HCT116 (cell line): ENCODE measurements around the gene IL26. TPM values are rescaled to one million over a fixed set of nuclear protein-coding genes. Genes with fewer than 3 reads are reported as not detected.

Experiments
- ATAC-seq: fragments of 200-7000 bp; cut with Tn5 transposase; 2 replicates; pipeline ENCODE4 v1.9.1; 2020; ENCODE audit warnings: mild to moderate bottlenecking, moderate library complexity
- BruUV-seq: library from RNA; stranded (reverse); fragments of 400-500 nt; replicated peaks from 2 replicates; lab custom pipeline; 2021; lab: Mats Ljungman, UMichigan
- CTCF ChIA-PET: fragments of 300-600 bp; sonication (Branson Sonifier 250); formaldehyde crosslinking; loops from one replicate; lab custom pipeline; 2021; ENCODE audit warnings: antibody characterized with exemption; lab: Charles Lee
- POLR2A ChIA-PET: fragments of 300-600, 350-600 bp; sonication (Branson Sonifier 250); formaldehyde crosslinking; loops from one replicate; lab custom pipeline; 2021; ENCODE audit warnings: antibody characterized with exemption; lab: Charles Lee
- RAD21 ChIA-PET, 2 experiments: fragments of 300-600 bp; sonication (Branson Sonifier 250); formaldehyde crosslinking; loops; one replicate each; lab custom pipeline; 2023; ENCODE audit warnings: low total read pairs in 2 of 2; ENCODE audit not compliant: uncharacterized antibody in 2 of 2, unreplicated experiment in 2 of 2, low non-redundant PET in 1 of 2; lab: Charles Lee
- DNase-seq: peaks from one replicate; pipeline ENCODE4 v3.0.0-alpha.2; 2010; ENCODE audit warnings: low read depth, low spot score
- H2AFZ ChIP-seq: fragments of 200-600 bp; shearing (Covaris generic), sonication (generic); 2 replicates; pipeline ENCODE4 v1.6.1; 2017; ENCODE audit warnings: low read depth, mixed run types, mixed read lengths, antibody characterized with exemption, low read length; ENCODE audit not compliant: poor library complexity, severe bottlenecking
- H3K27ac ChIP-seq: 2 replicates; pipeline ENCODE4 v1.5.1; 2012; ENCODE audit warnings: low read depth, low read length
- H3K27me3 ChIP-seq: fragments of 200-600 bp; sonication (generic); 2 replicates; pipeline ENCODE4 v1.6.1; 2016; ENCODE audit warnings: mixed run types, low read length, mixed read lengths; ENCODE audit not compliant: insufficient read depth
- H3K36me3 ChIP-seq, 2 experiments: fragments of 200-500 bp in 1 of 2; fragments of 200-600 bp in 1 of 2; sonication (Bioruptor generic) in 1 of 2; sonication (generic) in 1 of 2; 2 replicates each; pipeline versions ENCODE4 v1.5.1 to v1.6.1; 2014 to 2016; ENCODE audit warnings: low read length in 2 of 2, inconsistent platforms in 1 of 2, mixed read lengths in 1 of 2, mixed run types in 1 of 2; ENCODE audit not compliant: insufficient read depth in 2 of 2, control insufficient read depth in 1 of 2
- H3K4me1 ChIP-seq, 2 experiments: fragments of 200-600 bp in 1 of 2; sonication (generic) in 1 of 2; 2 replicates each; pipeline versions ENCODE4 v1.5.1 to v1.6.1; 2012 to 2017; ENCODE audit warnings: low read length in 2 of 2, inconsistent platforms in 1 of 2, mild to moderate bottlenecking in 1 of 2, mixed read lengths in 1 of 2, mixed run types in 1 of 2, moderate library complexity in 1 of 2; ENCODE audit not compliant: insufficient read depth in 2 of 2, control insufficient read depth in 1 of 2
- H3K4me2 ChIP-seq: fragments of 200-600 bp; sonication (generic); 2 replicates; pipeline ENCODE4 v1.6.1; 2017; ENCODE audit warnings: mixed run types, low read length, mixed read lengths
- H3K4me3 ChIP-seq, 2 experiments: fragments of 200-600 bp in 1 of 2; sonication (generic) in 1 of 2; replicated peaks in 1 of 2; 2 replicates each; pipeline ENCODE4 v1.5.1; 2011 to 2016; ENCODE audit warnings: low read length in 2 of 2, control low read depth in 1 of 2, low read depth in 1 of 2, mild to moderate bottlenecking in 1 of 2, mixed read lengths in 1 of 2, mixed run types in 1 of 2
- H3K79me2 ChIP-seq: fragments of 200-600 bp; sonication (generic); 2 replicates; pipeline ENCODE4 v1.6.1; 2017; ENCODE audit warnings: mild to moderate bottlenecking, mixed run types, low read length, moderate library complexity, mixed read lengths; ENCODE audit not compliant: insufficient read depth
- H3K9ac ChIP-seq: fragments of 200-600 bp; sonication (generic); 2 replicates; pipeline ENCODE4 v1.6.1; 2016; ENCODE audit warnings: low read length, mixed read lengths
- H3K9me2 ChIP-seq: fragments of 200-600 bp; sonication (generic), shearing (Covaris generic); 2 replicates; pipeline ENCODE4 v1.6.1; 2017; ENCODE audit warnings: mixed run types, mild to moderate bottlenecking, moderate library complexity; ENCODE audit not compliant: insufficient read depth
- H3K9me3 ChIP-seq, 2 experiments: fragments of 200-500 bp in 1 of 2; fragments of 200-600 bp in 1 of 2; sonication (Bioruptor generic) in 1 of 2; sonication (generic) in 1 of 2; 2 replicates each; pipeline ENCODE4 v1.6.1; 2014 to 2017; ENCODE audit warnings: low read length in 2 of 2, mixed read lengths in 2 of 2, inconsistent platforms in 1 of 2, low read depth in 1 of 2, mild to moderate bottlenecking in 1 of 2, mixed run types in 1 of 2, moderate library complexity in 1 of 2; ENCODE audit not compliant: control insufficient read depth in 1 of 2, insufficient read depth in 1 of 2
- H4K20me1 ChIP-seq: fragments of 200-600 bp; sonication (generic), shearing (Covaris generic); 2 replicates; pipeline ENCODE4 v1.6.1; 2017; ENCODE audit warnings: mixed run types, mild to moderate bottlenecking, moderate library complexity; ENCODE audit not compliant: insufficient read depth
- CBX3 ChIP-seq: IDR thresholded peaks from 2 replicates; pipeline ENCODE4 v1.6.1; 2012; ENCODE audit warnings: low read depth
- CTCF ChIP-seq, 3 experiments: fragments of 200-600 bp in 1 of 3; sonication (generic) in 1 of 3; IDR thresholded peaks in 2 of 3; conservative IDR thresholded peaks in 1 of 3; 2 replicates each; pipeline ENCODE4 v1.5.1; 2012 to 2017; ENCODE audit warnings: low read depth in 2 of 3, low read length in 2 of 3, antibody characterized with exemption in 1 of 3, borderline replicate concordance in 1 of 3, control low read depth in 1 of 3, mild to moderate bottlenecking in 1 of 3, mixed read lengths in 1 of 3, mixed run types in 1 of 3, moderate library complexity in 1 of 3; ENCODE audit not compliant: insufficient read depth in 1 of 3
- FOSL1 ChIP-seq: IDR thresholded peaks from 2 replicates; pipeline ENCODE4 v1.6.1; 2012; ENCODE audit warnings: low read depth
- POLR2A ChIP-seq: IDR thresholded peaks from 2 replicates; pipeline ENCODE4 v1.7.0; 2011; ENCODE audit warnings: borderline replicate concordance; ENCODE audit not compliant: insufficient read depth, insufficient read length; ENCODE audit errors: extremely low read depth
- RAD21 ChIP-seq: IDR thresholded peaks from 2 replicates; pipeline ENCODE4 v1.6.1; 2012; ENCODE audit warnings: low read depth, mild to moderate bottlenecking
- SIN3A ChIP-seq: IDR thresholded peaks from 2 replicates; pipeline ENCODE4 v1.6.1; 2012; ENCODE audit warnings: low read depth
- SRF ChIP-seq: IDR thresholded peaks from 2 replicates; pipeline ENCODE4 v1.6.1; 2012; ENCODE audit warnings: low read depth
- TCF7L2 ChIP-seq: IDR thresholded peaks from 2 replicates; pipeline ENCODE4 v1.7.0; 2011; ENCODE audit warnings: borderline replicate concordance, inconsistent platforms; ENCODE audit not compliant: insufficient read depth, insufficient read length; ENCODE audit errors: extremely low read depth
- ZNF274 ChIP-seq: fragments of 200-500 bp; sonication (Bioruptor generic); IDR thresholded peaks from 2 replicates; pipeline ENCODE4 v1.6.1; 2014; ENCODE audit warnings: mild to moderate bottlenecking, low read depth, low read length, inconsistent platforms
- intact Hi-C: fragments of 100-400 bp; cut with micrococcal nuclease; formaldehyde crosslinking; loops from 2 replicates; pipeline ENCODE4 v1.10.0; 2022
- total RNA-seq: library from RNA; stranded (reverse); gene quantifications from one replicate; pipeline ENCODE4 v1.2.1, GENCODE V29; 2021; ENCODE audit not compliant: unreplicated experiment
- TF ChIP-seq, protein P1 (sequence below): IDR thresholded peaks from 2 replicates; pipeline ENCODE4 v1.6.1; 2012; ENCODE audit warnings: low read depth

The IL26 gene
- total RNA-seq, 1 experiment from 2014 or later = not detected

DNA sequence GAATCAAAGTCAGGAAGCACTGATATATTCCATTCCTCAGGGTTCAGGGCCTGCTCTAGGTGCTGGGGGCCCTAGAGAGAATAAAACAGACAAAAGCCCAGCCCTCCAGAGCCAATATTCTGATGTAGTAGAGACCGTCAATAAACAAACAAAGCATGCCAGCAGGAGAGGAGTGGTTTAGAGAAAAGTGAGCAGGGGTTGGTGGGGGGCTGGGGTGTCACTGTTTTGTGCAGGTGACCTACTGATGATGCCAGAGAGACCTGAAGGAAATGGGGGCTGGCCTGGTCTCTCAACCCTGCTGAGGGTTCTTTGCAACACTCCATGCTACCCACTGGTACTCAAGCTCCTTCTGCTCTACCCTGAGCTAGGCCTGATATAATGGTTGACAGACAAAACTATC is 26.5 kb downstream of the IL26 start:
- Histone ChIP-seq H3K9me2 (no peaks in the 10 kb centered on the region), H4K20me1 (no peaks in the 10 kb centered on the region), H3K27me3 (no peaks in the 10 kb centered on the region), H3K36me3 (no peaks in the 10 kb centered on the region), H3K4me2 (no peak overlapping the region), H3K4me1 (no peaks in the 10 kb centered on the region), H2AFZ (no peak overlapping the region), H3K79me2 (no peaks in the 10 kb centered on the region), H3K9me3 (no peaks in the 10 kb centered on the region), H3K4me3 (no peak overlapping the region), H3K27ac (no peak overlapping the region), H3K9ac (no peak overlapping the region)
- DNase-seq (no peak), ATAC-seq (no peak)
- ChIA-PET CTCF (no interaction called here), RAD21 (no interaction called here), POLR2A (no interaction called here)
- no TSS peak for BruUV-seq
- TF ChIP-seq SRF (no peak), RAD21 (no peak), CBX3 (no peak), FOSL1 (no peak), POLR2A (no peak), CTCF (IDR thresholded peaks at IDR 0.05 in 2 of 3, conservative IDR thresholded peaks at IDR 0.05 in 1 of 3; ENCODE audit: borderline replicate concordance in 1 of 3, insufficient read depth in 1 of 3, low read depth in 2 of 3, low read length in 2 of 3) (no peak), SIN3A (no peak), TCF7L2 (no peak), ZNF274 (no peak)
- TF ChIP-seq, protein P1, sequence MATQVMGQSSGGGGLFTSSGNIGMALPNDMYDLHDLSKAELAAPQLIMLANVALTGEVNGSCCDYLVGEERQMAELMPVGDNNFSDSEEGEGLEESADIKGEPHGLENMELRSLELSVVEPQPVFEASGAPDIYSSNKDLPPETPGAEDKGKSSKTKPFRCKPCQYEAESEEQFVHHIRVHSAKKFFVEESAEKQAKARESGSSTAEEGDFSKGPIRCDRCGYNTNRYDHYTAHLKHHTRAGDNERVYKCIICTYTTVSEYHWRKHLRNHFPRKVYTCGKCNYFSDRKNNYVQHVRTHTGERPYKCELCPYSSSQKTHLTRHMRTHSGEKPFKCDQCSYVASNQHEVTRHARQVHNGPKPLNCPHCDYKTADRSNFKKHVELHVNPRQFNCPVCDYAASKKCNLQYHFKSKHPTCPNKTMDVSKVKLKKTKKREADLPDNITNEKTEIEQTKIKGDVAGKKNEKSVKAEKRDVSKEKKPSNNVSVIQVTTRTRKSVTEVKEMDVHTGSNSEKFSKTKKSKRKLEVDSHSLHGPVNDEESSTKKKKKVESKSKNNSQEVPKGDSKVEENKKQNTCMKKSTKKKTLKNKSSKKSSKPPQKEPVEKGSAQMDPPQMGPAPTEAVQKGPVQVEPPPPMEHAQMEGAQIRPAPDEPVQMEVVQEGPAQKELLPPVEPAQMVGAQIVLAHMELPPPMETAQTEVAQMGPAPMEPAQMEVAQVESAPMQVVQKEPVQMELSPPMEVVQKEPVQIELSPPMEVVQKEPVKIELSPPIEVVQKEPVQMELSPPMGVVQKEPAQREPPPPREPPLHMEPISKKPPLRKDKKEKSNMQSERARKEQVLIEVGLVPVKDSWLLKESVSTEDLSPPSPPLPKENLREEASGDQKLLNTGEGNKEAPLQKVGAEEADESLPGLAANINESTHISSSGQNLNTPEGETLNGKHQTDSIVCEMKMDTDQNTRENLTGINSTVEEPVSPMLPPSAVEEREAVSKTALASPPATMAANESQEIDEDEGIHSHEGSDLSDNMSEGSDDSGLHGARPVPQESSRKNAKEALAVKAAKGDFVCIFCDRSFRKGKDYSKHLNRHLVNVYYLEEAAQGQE = no peak
- intact Hi-C loops = no loop called here
